Fibroblast of upper back skin (primary cell): ENCODE data around the gene CAMTA1.
"Not testable (repeated sequence)": the region's sequence is repeated elsewhere in the genome, so short reads cannot be mapped to it uniquely, and the experiment has no call there.

Experiments used
- DNase-seq: peaks from one replicate; pipeline ENCODE4 v3.0.0-alpha.2; 2013

The CAMTA1 gene

DNA sequence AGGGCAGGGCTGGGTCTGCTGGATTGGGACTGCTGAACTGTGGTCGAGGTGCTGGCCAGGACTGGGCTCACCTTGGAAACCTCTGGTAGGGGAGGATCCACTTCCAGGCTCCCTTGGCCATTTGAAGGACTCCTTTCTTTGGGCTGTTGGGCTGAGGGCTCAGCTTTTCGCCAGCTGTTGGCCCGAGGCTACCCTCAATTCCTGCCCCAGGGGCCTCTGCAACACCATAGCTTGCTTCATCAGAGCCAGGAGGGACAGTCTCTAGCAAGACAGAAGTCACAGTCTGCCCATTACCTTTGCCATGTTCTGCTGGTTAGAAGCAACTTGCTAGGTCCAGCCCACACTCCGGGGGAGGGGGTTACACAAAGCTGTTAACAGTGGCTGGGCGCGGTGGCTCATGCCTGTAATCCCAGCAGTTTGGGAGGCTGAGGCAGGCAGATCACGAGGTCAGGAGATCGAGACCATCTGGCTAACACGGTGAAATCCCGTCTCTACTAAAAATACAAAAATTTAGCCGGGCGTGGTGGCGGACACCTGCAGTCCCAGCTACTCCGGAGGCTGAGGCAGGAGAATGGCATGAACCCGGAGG is 25.0 kb downstream of the CAMTA1 start:
- not testable (repeated sequence) for DNase-seq

DNA sequence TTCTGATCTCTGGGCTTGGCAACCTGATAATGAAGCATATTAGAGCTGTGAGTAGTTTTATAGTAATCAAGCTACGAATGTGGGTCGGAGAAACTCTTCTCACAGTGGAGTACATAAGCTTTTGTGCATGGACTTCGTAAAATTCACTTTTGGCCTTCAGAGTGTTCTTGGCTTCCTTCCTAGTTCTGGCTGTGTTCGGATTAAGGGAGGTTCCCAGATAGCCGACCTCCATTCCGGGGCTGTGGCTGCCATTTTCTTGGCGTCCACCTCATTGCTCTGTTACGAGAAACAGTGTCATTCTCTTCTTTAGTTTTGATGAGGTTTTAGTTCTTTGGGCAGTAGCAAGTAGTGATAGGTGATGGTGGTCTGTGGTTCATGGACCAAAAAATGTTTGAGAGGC is 26.3 kb downstream of the CAMTA1 start:
- no peak for DNase-seq

DNA sequence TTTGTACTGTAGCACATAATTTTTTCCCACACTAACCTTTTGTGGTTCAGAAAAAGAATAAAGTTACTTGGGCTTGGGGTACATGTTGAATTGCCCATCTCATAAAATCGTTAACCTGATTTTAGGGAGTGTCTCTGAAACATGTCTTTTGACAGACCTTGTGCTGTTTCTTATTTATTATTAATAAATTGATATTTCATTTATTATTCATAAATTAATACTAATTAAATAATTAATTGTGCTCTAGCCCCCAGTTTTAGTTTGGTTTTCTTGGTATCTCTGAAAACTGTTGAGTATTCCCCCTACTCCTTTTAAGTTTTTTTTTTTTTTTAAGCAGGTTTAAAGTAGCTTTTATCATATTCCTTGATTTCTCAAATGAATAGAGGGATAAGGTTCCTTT is 27.9 kb downstream of the CAMTA1 start:
- no peak for DNase-seq

DNA sequence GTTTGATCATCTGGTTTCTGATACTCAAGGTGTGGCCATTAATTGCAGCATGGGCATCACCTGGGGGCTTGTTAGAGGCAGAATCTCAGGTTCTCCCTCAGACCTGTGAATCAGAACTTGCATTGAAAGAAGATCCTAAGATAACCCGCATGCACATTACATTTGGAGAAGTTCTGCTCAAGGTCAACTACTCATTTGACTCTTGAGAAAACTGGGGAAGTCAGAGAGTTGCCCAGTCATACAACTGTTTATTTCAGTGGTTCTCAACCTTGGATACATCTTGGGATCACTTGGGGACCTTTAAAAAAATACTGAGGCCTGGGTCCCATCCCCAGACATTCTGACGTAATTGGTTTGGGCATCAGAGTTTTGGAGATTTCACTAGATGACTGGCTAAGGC is 30.5 kb downstream of the CAMTA1 start:
- DNase-seq, result no peak

DNA sequence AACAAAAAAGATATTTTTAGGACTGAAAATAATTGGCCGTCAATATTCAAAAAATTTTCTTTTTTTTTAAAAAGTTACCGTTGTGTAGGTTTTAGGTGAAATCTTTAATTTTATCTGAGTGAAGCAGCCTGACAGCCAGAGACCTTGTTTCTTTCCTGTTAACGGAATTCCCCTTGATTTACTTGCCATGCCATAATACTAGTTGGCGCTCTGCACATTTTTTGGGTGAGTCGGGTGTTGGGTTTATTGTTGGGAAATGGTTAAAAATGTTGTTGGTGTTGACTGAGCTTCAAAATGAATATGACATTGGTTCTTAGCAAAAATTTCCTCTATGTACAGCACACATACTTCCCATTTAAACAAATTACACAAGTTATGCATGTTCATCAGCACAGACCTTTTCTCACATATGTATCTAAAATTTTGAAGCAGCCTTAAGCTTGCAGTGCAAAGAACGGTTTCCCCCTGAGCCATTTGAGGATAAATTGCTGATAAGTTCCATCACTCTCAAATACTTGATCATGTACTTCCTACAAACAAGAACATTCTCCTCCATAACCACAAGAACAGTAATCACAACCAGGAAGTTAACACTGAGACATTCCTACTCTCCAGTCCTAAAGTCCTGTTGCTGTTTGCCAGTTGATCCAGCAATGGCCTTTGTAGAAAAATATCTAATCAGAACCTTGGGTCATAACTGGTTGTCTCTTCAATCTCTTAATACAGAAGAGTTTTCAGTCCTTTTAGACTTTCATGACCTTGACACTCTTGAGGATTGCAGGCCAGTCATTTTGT is 34.2 kb downstream of the CAMTA1 start:
- DNase-seq, result peak; percentile 44

DNA sequence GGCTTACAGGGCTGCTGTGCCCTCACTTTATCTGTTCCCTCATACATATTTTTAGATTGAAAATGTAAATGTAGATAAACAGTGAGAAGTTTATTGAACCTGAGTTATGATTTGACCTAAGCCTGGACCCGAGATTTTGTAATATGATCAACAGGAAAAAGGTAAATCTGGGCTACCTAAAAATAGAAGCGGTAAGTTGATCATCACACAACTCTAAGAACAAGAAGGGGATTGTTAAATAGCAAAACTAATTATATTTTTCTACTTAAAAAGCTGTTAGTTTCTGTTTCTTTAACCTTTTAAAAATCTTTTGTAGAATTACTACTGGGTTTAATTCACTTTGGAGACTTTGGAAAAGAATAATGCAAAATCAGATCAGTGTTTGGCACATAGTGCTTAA is 35.6 kb downstream of the CAMTA1 start:
- DNase-seq, result no peak

DNA sequence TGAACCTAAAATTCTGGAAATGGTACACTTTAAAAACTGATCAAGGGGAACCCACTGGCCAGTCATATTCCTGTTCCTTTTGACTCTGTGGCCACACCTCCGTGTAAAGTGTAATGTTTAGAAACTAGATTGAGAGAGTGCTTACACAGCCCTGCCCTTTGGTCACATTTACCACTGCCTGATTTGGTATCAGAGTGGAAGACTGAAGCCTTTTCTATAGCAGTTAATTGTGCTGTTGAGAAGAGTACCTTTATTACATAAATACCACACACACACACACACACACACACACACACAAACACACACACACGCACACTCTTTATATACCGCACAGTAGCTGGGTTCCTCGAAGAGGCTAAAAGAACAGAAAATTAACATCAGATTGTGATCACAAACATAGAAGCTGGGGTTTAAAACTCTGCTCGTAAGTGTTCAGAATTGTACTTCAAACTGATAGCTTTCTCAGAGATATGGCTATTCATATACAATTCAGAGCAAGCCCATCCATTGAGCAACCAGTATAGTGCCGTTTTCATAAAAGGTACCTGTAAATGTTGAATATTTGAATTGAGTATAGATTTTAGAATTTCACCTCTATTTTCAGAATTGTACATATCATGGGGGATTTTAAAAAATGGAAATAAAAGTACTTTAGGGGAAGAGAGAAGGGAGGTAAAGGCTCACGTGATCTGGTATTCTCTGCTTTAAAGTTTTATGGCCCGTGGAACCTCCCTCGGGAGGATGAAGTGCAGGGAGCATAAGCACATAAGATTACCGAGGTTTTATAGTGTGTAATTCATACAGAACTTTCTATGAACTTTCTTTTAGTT is 37.5 kb downstream of the CAMTA1 start:
- DNase-seq, result no peak

DNA sequence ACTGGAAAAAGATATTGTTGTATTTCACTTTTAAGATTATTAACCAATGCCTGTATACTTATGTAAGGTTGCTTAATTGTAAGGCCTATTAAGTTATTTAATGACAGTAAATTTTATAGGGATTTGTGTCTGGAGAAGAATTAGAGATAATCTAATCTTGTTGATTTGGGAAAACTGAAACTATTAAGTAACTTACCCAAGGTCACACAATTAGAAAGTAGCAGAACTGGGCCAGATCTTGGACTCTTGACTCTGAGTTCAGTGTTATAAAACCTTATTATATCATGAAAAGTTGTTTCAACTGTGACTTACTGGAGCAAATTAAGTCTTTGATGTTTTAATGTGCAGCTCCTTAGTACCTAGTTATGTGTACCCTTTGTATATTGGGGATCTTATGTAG is 38.5 kb downstream of the CAMTA1 start:
- no peak for DNase-seq

DNA sequence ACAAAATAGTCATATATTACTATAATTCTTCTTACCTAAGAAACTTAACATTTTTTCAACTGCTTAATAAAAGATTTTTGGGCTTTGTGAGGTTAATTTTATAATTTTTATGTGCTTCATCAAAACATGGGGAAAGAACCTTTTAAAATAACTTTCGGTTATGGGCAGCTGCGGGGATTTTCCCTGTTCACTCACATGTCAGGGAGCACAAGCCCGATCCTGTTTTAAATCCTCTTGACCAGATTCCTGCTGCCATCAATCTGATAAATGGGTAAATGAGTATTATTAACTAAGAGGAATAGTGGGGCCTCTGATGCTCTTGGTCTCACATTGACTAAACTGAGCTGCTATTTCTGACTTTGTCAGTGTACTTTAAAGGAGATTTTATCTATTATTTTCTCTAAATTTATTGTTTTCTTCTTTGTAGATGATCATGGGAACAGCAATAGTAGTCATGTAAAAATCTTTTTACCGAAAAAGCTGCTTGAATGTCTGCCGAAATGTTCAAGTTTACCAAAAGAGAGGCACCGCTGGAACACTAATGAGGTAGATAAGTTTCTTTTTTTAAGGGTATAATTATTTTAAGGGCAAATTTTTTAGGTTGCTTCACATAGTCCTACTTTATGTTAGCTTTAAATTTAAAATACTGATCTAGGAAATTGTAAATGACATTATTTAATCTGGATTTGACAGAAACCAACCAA is 39.6 kb downstream of the CAMTA1 start:
- no peak for DNase-seq

DNA sequence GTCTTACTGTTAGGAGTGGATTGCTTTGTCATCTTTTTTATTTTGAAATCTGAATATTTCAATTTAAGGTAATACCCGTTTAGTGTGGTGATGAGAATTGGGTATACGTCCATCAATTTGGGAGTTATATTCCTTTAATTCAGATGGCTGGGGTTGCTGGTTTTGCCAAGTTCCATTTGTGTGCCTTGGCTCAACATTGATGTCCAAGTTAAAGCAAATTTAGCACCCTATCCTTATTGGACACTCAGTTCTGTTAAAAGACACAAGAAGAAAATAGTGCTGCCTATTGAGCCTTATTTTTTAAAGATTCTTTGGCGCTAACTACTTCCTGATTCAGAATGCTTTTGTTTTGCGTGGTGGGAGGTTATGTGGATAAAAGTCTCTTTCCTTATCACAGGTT is 40.6 kb downstream of the CAMTA1 start:
- no peak for DNase-seq

DNA sequence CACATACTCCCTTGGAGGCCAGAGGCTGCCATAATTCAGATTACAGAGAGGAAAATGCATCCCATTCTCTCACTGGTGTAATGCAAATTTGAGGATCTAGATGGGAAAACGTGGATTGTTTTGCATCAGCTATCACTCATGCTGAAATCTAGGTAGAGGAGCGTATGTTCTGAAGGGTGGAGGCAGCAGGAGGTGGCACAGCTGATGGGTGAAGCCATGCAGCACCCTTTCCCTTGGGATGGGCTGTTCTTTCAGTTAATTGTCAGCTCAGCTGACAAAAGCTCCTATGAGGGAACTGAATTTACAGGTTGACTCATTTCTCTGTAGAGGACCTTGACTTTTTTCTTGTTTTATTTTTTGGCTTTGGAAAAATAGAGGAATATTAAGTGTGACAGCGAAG is 41.8 kb downstream of the CAMTA1 start:
- DNase-seq, result no peak

DNA sequence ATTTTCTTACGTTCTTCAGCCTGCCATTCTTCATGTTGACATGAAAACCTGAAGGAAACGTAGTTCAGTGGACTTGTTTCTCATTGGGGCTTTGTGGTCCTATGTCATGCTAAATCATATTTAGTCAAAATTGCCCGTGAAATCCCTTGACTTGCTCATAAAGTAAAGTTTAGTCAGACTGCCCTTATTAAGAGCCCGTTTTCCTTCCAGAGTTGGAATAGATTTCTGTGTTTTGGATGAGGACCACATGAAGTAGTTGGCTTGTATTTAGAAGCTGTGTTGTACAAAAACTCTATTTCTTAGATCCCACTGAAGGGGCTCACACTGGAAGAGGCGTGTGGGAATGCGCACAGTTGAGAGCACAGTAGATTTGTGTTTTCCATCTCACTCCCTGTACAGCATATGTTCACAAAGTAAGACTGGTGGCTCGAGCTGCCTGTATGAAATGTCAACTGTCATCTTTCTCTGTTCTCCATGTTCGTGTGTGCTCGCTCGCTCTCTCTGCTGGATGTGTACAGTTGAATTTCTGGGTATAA is 42.4 kb downstream of the CAMTA1 start:
- no peak for DNase-seq

DNA sequence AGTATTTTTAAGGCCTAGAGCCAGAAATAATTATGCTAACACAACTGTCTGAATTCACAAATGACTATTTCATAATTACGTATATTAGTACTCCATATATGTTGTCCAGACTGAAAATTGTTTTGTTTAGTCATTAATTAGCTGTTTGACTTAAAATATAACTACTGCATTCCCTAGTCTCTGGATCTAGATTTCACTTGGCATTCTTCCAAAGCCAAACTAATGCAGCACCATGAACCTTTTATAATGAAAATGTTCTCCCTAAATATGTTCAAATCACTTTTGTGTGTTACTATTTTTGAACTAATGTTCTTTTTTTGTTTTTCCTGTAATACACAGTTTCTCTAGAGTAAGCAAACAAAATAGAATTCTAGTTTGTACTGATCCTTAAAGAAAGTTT is 46.1 kb downstream of the CAMTA1 start:
- DNase-seq, result no peak

DNA sequence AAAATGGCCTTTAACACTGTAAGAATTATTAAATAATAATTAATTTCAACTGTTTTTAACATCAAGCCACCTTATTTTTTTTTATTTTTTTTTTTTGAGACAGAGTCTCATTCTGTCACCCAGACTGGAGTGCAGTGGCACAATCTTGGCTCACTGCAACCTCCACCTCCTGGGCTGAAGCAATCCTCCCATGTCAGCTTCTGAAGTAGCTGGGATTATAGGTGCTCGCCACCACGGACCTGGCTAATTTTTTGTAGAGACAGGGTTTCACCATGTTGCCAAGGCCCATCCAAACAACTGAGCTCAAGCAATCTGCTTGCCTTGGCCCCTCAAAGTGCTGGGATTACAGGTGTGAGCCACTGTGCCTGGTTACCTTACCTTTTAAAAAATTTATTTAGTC is 46.8 kb downstream of the CAMTA1 start:
- DNase-seq, result not testable (repeated sequence)

DNA sequence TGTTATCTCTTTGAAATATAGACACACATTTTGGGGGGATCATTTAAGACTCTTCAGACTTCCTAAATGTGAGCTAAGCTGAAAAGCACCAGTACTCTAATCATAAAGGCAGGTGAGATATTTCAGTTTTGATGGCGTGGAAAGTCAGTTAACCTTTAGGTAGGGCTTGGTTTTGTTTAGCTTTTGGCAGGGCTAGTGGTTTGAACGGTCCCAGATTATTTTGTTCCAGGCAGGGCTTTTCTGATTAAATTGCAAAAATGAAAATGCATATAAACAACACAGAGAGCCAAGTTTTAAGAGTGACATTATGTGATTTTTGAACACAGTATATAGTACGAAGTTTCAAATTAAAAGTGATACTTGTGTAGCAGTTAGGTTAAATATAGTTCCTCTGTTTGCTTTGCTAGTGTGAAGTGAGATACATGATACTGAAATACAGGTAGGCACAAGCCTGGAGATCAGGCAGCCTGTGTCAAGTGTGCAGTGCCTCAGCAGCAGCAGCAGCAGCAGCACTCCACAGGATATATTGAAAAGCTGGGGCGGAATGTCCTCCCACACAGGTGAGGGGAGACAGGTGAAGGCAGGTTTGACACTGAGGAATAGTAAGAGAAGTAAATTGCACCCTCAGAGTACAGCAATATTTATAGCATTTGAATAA is 47.4 kb downstream of the CAMTA1 start:
- no peak for DNase-seq

DNA sequence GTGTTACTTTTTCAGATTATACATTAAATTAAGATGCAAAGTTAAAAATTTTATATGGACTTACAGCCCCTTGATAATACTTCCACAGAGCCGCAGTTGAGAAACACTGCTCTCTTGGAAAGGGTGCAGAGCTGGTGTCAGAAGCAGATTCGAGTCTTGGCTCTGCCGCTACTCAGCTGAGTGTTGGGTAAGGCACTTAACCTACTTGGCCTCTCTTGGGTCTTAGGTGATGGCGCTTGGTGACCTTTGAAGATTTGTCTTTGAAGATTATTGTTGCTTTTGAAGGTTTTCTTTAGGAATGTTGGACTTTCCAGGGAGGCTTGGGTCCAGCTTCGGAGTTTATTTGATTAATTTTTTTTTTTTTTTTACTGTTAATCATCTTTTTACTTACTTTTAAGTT is 48.5 kb downstream of the CAMTA1 start:
- DNase-seq, result no peak

DNA sequence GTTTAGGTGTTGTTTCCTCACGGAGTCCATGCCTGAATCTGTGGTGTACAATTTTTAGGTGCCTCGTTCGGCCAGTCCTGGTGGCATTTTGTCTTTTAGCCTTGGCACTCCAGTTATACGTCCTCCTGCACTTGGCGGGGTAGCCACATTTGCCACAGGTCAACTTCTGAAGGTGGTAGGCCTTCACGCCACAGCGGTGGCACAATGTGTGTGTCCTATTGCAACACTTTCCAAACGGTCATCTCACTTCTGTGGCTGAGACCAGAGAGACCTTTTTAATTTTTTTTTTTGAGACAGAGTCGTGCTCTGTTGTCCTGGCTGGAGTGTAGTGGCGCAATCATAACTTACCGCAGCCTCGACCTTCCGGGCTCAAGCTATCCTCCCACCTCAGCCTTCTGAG is 49.1 kb downstream of the CAMTA1 start:
- DNase-seq, result no peak

DNA sequence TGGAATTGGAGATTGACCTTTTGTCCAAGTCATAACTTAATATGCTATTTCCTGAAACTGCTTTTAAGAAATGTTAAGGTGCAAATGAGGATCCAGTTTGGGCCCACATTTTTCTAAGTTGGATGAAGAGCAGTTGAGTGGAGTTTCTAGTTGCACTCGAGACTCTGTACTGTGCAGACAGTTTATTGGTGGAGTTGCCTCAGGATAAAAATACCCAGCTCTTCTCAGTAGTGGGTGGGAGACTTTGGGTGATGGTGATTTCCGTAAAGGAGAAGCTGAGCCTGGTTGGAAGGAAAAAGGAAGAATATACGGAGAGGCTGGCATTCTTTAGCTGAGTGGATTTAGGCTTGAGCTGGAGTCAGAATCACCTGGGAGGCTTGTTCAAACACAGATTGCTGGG is 49.9 kb downstream of the CAMTA1 start:
- DNase-seq, result no peak

DNA sequence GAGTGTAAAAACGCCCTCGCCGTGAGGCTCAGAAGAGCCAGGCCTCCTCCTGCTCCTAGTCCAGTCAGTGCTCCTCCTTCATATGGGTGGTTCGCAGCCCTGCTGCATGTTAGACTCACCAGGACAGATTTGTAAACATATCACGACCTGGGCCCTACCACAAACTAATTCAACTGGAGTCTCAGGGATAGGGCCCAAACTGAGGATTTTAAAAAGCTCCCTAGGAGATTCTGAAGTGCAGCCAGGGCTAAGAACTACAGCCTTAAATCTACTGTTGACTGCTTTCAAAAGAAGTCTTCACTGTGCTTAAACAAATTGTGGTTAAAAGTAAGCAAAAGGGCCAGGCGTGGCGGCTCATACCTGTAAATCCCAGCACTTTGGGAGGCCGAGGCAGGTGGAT is 57.0 kb downstream of the CAMTA1 start:
- no peak for DNase-seq

DNA sequence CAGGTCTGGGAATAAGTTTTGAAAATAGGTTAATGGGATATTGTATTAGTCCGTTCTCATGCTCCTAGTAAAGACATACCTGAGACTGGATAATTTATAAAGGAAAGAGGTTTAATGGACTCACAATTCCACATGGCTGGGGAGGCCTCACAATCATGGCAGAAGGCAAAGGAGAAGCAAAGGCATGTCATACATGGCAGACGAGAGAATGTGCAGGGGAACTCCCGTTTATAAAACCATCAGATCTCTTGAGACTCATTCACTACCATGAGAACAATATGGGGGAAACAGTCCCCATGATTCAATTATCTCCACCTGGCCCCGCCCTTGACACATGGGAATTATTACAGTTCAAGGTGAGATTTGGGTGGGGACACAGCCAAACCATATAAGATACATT is 60.5 kb downstream of the CAMTA1 start:
- DNase-seq, result not testable (repeated sequence)

DNA sequence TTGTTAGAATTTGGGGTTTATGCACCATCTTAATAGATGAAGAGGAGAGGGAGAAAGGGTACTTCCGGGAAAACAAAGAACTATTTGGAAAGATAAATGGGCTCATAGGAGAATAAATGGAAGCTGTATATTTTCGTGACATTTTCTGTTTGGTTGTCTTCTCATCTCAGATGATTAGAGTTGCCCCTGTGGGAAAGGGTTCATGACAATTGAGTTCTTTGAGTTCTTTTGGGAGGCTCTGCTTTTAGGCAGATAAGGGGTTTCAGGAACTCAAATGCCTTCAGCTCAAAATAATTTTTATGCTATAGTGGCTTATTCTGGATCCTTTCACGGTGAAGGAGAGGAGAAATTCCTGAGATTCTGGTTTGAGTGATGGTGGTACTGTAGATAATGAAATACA is 63.6 kb downstream of the CAMTA1 start:
- no peak for DNase-seq

DNA sequence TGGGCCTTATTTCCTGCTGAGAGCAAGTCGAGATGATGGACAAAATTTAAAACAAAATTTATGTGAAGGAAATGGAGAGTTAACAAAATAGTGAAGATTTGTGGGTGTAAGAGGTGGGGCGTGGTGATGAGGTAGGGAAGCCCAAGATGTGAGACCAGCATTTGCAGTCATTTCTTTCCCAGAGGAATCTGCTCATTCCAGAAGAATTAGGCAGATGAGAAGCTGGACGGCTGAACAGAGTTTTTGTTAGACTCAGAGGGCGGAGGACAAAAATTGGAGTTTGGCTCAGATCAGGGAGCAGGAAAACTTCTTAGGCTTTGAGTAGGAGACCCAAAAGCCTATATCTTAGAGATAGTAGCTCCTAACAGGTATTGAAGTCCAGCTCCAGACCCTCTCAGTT is 65.3 kb downstream of the CAMTA1 start:
- no peak for DNase-seq
